HG02571 (cell line): ENCODE data around the gene CCDC127.

Experiments
- ATAC-seq: cut with Tn5 transposase; IDR thresholded peaks from one replicate; pipeline ENCODE4 v1.9.1; 2021; ENCODE audit warnings: mild to moderate bottlenecking, moderate library complexity; ENCODE audit not compliant: unreplicated experiment

CCDC127 gene

DNA sequence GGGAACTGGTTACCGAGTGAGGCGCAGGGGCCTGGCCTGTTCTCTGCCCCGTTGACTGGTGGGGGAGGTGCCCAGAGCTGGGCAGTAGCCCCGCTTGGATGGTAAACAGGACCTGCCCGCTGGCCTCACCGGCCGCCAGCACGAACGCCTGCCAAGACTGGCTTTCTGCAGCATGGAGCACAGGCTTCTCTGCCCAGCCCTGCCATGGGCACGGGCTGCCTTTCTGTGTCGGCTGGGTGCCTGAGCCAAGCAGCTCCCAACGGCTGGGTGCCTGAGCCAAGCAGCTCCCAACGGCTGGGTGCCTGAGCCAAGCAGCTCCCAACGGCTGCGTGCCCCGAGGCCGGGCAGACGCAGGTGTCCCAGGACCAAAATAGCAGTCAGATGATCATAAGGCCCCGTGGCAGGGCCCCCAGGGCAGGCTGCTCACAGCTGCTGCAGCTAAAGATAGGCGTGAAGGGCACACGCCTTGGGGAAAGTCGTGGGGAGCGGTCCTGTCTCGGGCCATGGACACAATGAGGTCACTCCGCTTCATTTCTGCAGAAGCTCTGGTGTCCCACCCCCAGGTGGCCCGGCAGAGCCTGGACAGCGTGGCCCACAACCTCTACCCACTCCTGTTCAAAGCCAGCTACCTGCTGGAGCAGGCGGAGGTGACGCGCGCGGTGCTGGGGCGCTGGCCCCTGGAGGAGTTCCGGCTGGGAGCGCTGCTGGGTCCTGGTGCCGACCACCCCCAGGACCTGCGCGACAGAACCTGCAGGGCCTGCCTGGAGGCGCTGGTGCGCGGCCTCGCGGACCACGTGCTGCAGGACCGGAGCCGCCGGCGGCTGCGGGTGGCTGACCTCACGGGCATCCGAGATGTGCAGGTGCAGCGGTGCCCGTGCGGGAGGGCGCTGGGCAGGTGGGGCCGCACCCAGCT lies 26.7 kb downstream of the CCDC127 start, which contains the start of gene LRRC14B:
LRRC14B (plus strand) TSS at position 460 of the 913 bp plus-strand sequence; CDS start at position 504, 44 bp downstream.
- peak; percentile 37 for ATAC-seq

DNA sequence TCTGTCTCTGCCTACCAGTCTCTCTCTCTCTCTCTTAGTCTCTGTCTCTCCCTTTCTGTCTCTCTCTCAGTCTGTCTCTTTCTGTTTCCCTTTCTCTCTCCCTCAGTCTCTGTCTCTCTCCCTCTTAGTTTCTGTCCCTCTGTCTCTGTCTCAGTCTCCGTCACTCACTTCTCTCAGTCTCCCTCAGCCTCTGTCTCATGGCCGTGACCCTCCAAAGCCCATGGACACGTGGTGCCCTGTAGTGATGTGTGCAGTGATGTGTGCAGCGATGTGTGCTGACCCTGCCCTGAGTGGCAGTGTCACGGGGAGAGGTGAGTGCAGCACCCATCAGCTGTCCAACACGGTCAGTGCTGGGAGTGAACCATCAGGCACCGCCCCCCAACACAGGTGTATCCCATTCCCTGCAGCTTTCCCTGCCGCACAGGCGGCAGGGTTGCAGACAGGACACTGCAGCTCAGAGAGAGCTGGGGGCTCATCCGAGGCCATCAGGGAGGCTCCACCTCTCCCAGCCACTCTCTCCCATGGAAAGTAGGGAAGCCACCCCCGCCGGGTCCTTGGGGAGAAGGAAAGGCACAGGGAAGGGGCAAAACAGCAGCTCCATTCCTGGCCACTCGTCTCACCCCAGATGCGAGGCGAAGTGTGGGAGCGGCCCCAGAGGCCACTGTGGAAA lies 27.5 kb downstream of the CCDC127 start:
- ATAC-seq, result peak; percentile 38

DNA sequence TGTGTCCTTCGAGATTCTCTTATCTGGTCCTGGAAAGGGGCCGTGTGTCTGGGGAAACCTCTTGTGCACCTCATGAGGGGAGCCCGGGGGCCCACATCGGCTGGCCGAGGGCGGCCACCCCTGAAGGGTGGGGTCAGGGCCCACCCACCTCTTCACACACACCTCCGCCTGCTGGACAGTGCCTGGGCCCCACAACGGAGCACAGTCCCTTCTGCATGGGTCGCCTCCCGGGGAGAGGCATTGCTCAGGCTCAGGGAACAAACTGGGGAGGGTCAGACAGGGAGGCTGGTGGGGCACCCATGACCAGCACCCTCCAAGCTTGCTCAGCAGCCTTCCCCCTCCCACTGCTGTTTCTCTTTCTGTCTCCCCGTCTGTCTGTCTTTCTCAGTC lies 28.0 kb downstream of the CCDC127 start:
- ATAC-seq, result no peak

DNA sequence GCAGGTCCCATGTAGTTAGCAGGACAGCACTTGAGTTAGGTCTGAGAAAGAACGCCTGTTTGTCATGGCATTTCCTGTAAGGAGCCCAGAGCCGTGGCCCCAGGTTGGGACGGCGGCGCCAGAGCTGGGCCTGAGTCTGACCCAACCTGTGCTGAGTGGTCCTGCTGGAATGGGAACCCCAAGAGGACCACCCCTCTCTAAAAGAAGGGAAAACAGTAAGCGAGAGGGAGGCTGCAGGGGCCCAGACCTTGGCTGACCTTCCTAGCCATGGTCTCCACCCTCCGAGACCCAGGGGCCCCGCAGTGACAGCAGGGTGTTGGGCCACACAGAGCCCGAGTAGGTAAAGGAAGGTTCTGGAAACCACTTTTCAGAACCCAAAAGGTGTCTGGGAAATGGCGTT lies 28.5 kb downstream of the CCDC127 start:
- no peak for ATAC-seq

DNA sequence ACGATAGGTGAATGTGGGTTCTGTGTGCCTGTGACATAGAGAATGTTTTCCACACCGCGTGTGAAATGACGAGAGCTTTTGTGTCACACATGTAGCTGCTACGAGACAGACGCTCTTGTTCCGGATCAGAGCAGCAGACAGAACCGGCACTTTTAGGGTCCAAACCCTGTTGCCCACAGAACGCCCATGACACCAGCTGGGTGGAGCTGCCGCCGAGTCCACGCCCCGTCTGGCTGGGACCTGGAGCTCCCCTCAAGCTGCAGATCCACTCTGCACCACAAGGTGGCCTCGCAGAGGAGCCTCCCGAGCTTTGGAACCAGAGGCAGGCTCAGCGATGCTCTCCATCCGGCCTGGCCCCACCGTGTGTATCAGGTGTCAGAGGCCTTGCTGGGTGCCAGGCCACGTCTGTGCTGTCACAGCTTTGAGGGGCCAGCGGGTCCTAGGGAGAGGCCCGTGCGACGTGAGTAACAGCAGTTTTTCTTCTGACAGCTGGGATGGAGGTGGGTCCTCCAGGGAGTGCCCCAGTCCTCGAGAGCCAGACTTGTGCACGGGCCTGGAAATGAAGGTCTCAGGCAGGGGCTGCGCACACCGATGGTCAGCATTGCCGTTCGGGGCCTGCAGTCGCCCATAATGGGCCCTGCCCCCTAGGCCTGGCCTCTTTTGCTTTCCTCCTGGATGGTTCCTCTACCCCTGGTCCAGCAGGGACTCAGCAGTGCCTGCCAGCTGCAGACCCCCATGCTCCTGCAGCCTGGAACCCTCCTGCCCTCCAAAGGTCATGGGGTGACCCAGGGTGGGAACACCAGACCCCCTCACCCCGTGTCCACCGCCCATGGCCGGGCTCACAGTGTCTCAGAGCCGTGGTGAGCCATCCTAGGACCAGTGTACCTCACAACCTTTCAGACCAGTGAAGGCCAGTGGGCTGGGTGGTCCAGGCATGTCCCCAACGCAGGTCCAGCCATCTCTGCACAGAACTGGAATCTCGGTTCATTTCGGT lies 29.2 kb downstream of the CCDC127 start:
- ATAC-seq, result peak; percentile 59

DNA sequence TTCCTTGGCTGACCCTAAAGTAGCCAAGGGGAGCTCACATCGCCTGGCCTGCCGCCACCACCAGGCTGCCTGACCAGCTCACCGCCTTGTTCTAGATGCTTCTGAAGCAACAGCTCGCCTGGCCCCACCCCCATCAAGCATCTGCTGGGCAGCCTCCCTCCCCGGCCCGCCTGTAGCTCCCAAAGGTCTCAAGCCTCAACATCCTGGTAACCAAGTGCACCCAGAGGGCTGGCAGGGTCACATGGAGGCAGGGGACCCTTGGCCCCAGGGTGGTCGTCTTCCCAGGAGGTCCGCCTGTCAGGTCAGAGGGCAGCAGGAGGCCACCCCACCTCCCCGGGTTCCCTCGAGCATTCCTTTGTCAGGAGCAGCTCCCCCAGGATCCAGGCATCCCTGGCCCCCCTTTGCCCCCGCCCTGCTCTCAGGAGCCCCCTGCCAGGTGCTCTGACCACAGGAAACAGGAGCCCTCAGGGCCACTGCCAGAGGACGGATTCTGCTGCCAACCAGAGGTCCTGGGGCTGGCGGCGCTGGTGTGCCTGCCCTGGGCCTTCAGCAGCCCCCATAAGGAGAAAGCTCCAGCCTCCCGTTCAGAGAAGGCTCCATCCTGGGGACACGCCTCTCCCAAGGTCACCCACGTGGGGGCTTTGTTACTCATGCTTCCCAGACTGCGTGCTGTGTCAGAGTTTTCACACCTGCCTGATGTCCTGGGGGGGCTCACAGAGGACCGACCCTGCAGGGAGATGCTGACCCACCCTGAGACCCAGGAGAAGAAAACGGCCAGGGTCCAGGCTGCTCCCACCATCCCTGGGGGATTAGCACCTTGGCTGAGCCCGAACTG lies 30.1 kb downstream of the CCDC127 start:
- ATAC-seq, result no peak

DNA sequence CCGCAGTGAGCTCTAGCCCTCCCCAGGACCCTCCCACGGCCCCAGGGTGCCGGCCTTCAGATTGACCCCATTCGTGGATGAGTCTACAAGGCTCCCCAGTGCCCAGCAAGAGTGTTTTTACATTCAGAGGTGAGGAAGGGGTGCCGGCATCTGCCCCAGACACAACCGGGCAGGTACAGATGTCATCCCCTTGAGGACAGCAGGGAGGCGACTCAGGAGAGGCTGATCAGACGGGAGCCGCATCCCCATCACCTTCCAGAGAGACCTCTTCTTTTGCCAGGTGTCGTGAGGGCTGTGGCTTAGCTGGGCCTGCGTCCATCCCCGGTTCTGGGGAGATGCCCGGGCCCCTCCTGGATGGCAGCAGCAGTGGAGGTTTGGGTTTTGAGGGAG lies 30.9 kb downstream of the CCDC127 start:
- ATAC-seq, result no peak

DNA sequence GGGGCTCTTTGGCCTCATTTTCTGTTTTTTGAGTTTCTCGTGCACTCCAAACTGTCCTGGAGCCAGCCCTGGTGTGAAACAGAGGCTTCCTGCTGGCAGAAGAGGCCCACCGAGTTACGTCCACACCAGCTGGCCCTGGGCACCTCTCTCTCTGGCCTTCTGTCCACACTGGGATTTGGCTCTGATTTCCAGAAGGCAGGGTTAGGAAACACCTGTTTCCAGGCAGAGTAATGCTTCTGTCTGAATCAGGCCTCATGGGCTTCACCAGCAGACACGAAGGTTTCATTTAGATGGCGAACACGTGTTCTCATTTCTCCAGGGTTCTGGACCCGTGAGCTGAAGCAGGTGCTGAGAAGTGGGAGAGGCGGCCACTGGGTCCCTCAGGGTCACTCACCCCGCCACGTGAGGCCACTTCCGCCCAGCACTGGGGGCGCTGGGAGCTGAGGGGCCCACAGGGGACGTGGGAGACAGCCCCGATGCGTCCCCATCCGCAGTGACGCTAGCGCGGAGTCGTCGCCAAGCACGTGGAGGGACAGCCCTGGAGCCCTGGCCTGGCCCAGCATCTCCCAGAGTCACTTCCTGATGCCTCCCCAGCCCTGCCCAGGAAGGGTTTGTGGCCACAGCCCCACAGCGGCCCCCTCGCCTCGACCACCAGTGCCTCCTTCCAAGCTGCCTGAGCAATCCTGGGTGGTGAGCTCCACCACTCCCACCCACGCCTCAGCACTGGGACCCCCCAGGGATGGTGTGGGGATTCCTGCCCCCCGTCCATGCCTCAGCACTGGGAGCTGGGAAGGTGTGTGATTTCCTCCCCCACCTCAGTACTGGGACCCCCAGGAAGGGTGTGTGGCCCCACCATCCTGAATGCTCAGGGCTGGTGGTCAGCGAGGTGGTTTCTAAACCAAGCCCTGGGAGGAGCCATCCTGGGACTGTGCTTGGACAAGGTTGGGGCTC lies 31.6 kb downstream of the CCDC127 start:
- no peak for ATAC-seq

DNA sequence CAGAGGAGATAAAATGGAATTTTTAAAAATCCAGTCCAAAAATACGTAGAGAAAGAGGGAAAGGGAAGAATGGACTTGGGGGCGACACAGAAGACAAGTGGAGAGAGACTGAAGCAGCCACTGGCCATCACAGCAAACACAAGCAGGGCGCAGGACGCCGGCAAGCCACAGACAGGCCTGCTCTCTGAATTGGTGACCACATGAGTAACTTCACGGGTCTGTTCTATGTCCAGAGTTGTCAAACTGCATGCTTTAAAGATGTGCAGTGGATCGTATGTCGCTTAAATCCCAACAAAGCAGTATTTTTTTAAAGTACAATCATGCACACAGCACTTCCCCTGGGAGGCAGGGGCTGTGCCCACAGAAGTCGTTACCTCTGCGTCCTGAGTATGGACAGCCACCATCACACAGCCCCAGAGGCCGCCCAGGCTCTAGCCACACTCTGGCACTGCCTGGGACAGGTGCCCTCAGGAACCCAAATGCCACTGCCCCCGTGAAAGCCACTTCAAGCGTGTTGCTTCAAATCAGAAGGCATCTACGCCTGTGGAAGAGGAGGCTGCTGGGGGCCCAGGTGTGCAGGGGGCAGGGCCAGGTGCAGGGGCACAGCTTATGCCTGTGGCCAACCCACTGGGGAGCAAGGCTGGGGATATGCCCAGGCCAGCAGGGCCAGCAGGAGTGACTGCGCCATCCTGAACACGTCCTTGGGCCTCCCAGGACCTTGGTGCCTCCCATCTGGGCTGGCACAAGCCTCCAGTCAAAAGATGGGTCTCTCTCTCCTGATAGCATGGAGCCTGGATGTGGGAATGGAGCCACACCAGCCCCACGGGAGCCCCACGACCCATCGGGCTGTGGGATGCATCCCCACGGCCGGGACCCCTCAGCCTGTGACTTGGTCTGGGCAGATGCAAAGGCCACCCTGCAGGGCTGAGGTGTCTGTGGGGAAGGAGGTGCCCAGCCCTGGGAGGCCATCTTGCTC lies 32.6 kb downstream of the CCDC127 start:
- ATAC-seq, result no peak

DNA sequence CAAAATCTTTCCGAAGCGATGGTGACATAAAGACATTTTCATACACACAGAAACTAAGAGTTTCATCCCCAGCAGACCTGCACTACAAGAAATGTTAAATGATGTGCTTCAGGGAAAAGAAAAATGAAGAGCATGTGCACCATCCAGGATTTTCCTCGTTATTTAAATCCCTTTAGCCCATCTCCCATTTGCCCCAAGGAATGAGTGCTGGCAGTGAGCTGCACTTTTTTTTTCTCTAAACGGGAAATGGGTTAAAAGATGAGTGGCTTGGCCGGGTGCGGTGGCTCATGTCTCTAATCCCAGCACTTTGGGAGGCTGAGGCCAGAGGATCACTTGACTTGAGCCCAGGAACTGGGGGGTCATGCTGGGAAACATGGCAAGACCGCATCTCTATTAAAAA lies 33.5 kb downstream of the CCDC127 start:
- no peak for ATAC-seq

DNA sequence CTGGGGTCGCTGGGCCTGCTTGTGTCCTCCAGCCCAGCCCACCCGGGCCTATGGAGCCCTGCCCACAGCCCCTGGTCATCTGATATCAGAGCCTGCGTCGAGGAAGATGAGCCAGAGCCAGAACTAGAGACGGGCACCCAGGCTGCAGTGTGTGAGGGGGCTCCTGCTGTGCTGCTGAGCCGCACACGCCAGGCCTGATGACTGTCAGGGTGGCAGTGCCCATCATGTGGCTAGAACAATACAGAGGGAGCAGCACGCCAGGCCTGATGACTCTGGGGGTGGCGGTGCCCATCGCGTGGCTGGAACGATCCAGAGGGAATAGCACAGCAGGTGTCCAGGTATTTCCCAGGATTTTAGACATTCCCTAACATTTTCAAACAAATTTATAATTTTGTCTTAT lies 35.8 kb downstream of the CCDC127 start:
- ATAC-seq, result no peak

DNA sequence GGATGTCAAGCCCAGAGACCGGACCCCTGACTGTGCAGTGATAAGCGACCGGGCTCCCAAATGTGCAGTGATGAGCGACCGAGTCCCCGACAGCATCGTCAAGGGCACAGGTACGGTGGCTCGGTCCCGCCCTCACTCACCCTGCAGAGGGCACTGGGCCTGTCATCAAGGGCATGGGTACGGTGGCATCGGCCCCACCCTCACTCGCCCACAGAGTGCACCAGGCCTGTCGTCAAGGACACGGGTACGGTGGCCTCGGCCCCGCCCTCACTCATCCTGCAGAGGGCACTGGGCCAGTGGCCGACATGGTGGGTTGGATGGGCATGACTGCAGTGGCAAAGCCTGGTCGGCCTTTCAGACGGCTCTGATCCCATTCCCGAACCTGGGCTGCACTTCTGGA lies 36.4 kb downstream of the CCDC127 start:
- ATAC-seq, result no peak

DNA sequence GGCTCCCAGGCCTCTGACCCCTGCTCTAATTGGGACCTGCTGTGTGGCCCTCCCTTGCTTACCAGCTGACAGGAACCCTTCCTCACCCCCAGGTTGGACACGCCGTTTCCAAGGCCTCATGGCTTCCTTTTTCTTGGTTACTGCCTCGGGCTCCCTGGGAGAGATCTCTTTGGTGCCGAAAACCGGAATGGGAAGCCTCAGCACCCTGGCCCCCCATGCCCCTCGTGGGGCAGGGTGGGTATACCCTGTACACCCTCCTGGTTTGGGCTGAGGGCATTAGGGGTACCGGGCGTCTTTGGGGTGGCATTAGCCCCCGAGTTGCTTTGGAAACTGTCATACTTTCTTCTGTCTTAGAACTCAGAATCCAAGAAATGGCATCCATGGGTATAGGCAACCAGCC lies 36.8 kb downstream of the CCDC127 start:
- ATAC-seq, result no peak

DNA sequence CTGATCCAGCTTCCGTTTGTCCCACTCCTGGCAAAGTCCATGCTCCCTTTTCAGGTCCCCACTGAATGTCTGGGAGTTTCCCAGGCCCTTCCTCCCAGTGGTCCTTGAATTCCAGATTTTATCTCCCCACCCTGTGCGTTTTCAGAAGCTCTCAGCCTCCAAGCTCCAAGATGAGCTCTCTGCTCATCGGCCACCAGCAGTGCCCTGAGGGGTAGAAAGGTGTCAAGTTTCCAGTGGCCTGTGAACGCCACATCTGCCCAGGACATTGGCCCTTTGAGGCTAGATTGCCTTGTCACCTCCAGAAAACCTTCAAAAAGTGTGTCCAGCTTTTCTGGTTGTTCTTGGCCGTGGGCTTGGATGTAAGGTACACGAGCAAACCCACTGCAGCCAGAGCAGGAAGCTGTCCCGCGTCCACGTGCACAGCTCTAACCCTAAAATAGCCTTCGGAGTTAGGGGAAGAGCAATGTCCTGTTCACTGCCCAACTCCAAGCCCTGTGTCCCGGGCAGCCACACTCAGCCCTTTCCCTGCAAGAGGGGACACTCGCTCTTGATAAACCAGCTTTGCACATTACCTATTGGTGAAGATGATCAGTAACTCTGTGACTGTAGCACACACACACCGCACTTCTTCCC lies 37.6 kb downstream of the CCDC127 start:
- ATAC-seq, result no peak

DNA sequence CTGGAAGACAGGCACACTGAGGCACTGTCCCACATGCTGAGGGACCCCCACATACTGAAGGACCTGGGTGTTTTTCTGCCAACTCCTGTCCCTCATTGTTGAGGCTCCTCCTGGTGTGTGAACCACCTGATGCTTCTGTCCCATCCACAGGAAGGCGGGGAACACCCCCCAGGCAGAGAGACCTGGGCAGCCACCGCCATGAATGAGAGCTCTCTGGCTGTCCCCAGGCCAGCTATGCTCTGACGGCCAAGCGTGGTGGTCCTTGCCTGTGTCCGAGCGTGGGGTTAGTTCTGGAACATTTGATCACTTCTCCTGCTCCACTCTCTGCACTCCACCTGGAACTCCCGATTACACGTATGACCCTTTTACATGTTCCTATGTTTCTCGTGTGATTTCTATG lies 38.6 kb downstream of the CCDC127 start:
- ATAC-seq, result no peak

DNA sequence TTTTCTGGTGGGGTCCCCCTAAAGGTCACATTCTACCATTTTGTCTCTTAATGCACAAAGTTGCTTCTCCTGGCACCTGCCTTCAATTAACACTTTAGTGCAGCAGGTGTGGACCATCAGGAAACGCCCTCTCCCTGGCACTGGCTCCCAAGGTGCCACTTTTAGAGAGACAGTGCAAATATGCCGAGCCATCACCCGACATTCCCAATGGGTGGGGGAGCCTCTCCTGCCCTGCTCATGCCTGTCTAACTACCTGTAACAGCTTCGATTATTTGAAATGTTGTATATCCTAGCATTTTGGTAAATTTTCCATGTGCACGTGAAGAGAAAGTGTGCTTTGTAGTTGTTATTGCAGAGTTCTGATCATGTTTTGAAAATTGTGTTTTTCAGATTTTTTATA lies 39.8 kb downstream of the CCDC127 start:
- no peak for ATAC-seq

DNA sequence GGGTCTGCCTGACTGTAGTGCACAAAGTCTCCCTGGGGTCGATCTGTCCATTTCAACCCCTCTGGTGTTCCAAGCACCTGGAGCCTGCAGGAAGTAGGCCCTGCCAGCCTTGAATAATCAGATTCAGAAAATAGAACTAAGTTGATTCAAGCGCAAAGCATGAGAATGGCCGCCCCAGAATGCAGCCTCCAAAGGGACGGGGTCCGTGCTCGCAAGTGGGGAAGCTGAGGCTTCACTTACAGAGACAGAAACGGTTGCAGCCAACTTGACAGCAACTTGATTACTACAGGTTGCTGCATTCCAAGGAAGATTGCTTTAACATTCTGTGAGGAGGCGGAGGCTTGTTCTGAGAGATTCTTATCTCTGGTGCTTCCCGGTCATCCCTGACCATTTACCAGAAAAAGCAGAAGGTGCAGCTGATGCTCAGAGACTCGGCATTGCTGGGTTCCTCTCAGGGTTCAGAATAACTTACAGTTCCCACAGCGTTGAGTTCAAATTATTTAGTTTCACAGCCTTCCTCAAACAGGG lies 41.6 kb downstream of the CCDC127 start:
- no peak for ATAC-seq
